ENCODE data around the gene GUCY2C. TPM values are rescaled to one million over a fixed set of nuclear protein-coding genes. Genes with fewer than 3 reads are reported as not detected.

Gene GUCY2C
- total and polyA plus RNA-seq, 10 of the 15 experiments (the other 5 are each of a cell fraction or from before 2014, with no cell fraction given), result 0.08 to 0.60 (median 0.17) TPM

GRCh38 chr12:14651371-14651770 lies 45.0 kb downstream of the GUCY2C start:
- no peaks in the 10 kb centered on the region for H3K9me3 ChIP-seq (replicated peaks; ENCODE audit: control insufficient read depth, insufficient read depth, low read length)
- DNase-seq (ENCODE audit: low read depth, low spot score) (no peak), FAIRE-seq (no peak), ATAC-seq (no peak)
- RAD21 ChIA-PET (ENCODE audit: unreplicated experiment), result no interaction called here
- no peak overlapping the region for H3K9ac ChIP-seq (ENCODE audit: control insufficient read depth, insufficient read depth, low read length)
- in situ Hi-C loops (cut with MboI), result no loop called here
- H3K4me1 ChIP-seq (ENCODE audit: control insufficient read depth, insufficient read depth, low read length), result no peaks in the 10 kb centered on the region
- intact Hi-C loops (cut with micrococcal nuclease; ENCODE audit: unreplicated experiment), result no loop called here
- H3K36me3 ChIP-seq (ENCODE audit: control insufficient read depth in 2 of 2, insufficient read depth in 2 of 2, low read length in 1 of 2), result no peaks in the 10 kb centered on the region
- H3K79me2 ChIP-seq (ENCODE audit: control insufficient read depth, insufficient read depth, low read length), result no peaks in the 10 kb centered on the region
- H3K27ac ChIP-seq (ENCODE audit: control insufficient read depth, insufficient read depth), result no peak overlapping the region
- POLR2A ChIA-PET, result no interaction called here
- CTCF ChIA-PET, result no interaction called here
- H2AFZ ChIP-seq (ENCODE audit: control insufficient read depth, low read depth, low read length), result no peak overlapping the region
- H4K20me1 ChIP-seq (ENCODE audit: control insufficient read depth, insufficient read depth), result no peaks in the 10 kb centered on the region
- no peak overlapping the region for H3K4me3 ChIP-seq
- TF ChIP-seq BHLHE40 (IDR thresholded peaks at IDR 0.05; ENCODE audit: borderline replicate concordance in 1 of 2, low read depth in 2 of 2, low read length in 1 of 2) (no peak), BCLAF1 (IDR thresholded peaks at IDR 0.05) (no peak), SMAD1 (IDR thresholded peaks at IDR 0.05; ENCODE audit: low read depth, partially characterized antibody) (no peak), ZNF217 (IDR thresholded peaks at IDR 0.05) (no peak), GATAD2B (conservative IDR thresholded peaks at IDR 0.05; ENCODE audit: low read depth) (no peak), GABPA (IDR thresholded peaks at IDR 0.05; ENCODE audit: low read depth) (no peak), NFXL1 (IDR thresholded peaks at IDR 0.05; ENCODE audit: borderline replicate concordance) (no peak), YY1 (IDR thresholded peaks at IDR 0.05; ENCODE audit: low read depth, low read length) (no peak), RAD21 (IDR thresholded peaks at IDR 0.05; ENCODE audit: insufficient read depth, low read depth, low read length) (no peak), MTA3 (IDR thresholded peaks at IDR 0.05; ENCODE audit: borderline replicate concordance, low read length) (no peak), RB1 (IDR thresholded peaks at IDR 0.05; ENCODE audit: borderline replicate concordance) (no peak)
- TF ChIP-seq, protein P1, sequence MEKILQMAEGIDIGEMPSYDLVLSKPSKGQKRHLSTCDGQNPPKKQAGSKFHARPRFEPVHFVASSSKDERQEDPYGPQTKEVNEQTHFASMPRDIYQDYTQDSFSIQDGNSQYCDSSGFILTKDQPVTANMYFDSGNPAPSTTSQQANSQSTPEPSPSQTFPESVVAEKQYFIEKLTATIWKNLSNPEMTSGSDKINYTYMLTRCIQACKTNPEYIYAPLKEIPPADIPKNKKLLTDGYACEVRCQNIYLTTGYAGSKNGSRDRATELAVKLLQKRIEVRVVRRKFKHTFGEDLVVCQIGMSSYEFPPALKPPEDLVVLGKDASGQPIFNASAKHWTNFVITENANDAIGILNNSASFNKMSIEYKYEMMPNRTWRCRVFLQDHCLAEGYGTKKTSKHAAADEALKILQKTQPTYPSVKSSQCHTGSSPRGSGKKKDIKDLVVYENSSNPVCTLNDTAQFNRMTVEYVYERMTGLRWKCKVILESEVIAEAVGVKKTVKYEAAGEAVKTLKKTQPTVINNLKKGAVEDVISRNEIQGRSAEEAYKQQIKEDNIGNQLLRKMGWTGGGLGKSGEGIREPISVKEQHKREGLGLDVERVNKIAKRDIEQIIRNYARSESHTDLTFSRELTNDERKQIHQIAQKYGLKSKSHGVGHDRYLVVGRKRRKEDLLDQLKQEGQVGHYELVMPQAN (conservative IDR thresholded peaks at IDR 0.05), result no peak
- no TSS peak for BruUV-seq (replicated peaks)
- no peak overlapping the region for H3K4me2 ChIP-seq (ENCODE audit: control insufficient read depth, insufficient read depth)
- H3K27me3 ChIP-seq (replicated peaks in 1 of 2; ENCODE audit: control insufficient read depth in 2 of 2, insufficient read depth in 2 of 2, low read length in 1 of 2), result no peaks in the 10 kb centered on the region
- SMC1A ChIA-PET (ENCODE audit: uncharacterized antibody, unreplicated experiment), result no interaction called here
- WGBS (ENCODE audit: insufficient coverage, insufficient replicate concordance, low lambda C conversion rate, missing lambda C conversion rate), result 40% methylated on average over 4 of the region's 4 CpGs

Data from GM12878 (cell line).